Activated naive CD8-positive, alpha-beta T cell treated with anti-CD3 and anti-CD28 coated beads for 36 hours (primary cell): ENCODE data around the gene MYO6. TPM values are rescaled to one million over a fixed set of nuclear protein-coding genes. Genes with fewer than 3 reads are reported as not detected.

Experiments
- DNase-seq: peaks from one replicate; pipeline ENCODE4 v3.0.0; 2021
- H3K27ac Mint-ChIP-seq: one replicate; pipeline ENCODE4 v1.8.0; 2022; ENCODE audit warnings: mild to moderate bottlenecking, moderate library complexity, mixed read lengths
- H3K27me3 Mint-ChIP-seq: one replicate; pipeline ENCODE4 v1.8.0; 2022; ENCODE audit warnings: mild to moderate bottlenecking, mixed read lengths
- H3K36me3 Mint-ChIP-seq: one replicate; pipeline ENCODE4 v1.8.0; 2021; ENCODE audit warnings: mild to moderate bottlenecking, mixed read lengths
- H3K4me1 Mint-ChIP-seq: one replicate; pipeline ENCODE4 v1.8.0; 2021; ENCODE audit warnings: mixed read lengths
- H3K4me3 Mint-ChIP-seq: one replicate; pipeline ENCODE4 v1.8.0; 2022; ENCODE audit warnings: mild to moderate bottlenecking, moderate library complexity, mixed read lengths
- H3K9me3 Mint-ChIP-seq: one replicate; pipeline ENCODE4 v1.8.0; 2022; ENCODE audit warnings: mixed read lengths
- total RNA-seq, 2 experiments: library from RNA; stranded (reverse); gene quantifications; one replicate each; pipeline ENCODE4 v1.2.3, GENCODE V29; 2021

MYO6 gene
- total RNA-seq, 2 experiments from 2014 or later = 1.6 TPM

DNA sequence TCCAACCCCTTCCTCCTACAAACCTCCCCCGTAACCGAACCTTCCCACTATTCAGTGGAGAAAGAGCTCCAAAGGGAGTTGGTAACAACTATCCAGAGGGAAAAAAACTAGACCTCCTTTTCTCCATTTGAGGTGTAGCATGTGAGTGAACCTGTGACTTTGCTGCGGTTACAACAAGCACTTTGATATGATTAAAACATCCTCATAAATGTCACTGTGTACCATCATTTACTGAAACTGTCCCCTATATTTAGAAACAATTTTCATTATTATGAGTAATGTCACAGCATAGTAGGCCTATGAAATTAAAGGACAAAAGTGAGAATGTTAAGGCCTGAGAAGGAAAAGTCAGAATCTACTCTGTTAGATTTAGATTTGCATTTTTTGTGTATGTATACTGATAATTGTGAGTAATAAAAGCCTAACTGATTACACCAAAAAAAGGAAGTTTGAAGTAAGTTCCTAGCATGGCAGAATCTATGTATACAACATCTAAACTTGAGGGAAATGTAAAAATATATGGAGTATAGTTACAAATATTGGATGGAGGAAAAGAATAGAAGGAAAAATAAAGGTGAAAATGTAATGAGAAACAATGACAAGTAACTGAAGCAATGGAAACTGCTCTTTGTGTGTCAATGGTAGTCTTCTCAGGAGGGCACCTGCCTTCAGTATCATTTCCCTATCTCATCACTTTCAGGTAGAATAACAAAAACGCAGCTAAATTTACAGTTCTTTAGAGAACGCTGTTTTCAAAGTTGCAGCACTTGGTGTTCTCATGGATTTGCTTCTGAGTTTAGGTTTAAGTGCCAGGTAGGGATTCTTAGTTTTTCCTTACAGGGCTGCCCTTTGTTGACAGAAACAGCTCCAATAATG is 177.5 kb downstream of the MYO6 start:
- H3K36me3 Mint-ChIP-seq = no peaks in the 10 kb centered on the region
- no peak for DNase-seq
- no peak overlapping the region for H3K4me3 Mint-ChIP-seq
- H3K27me3 Mint-ChIP-seq = peaks cover 16% of the 10 kb centered on the region
- H3K4me1 Mint-ChIP-seq = no peaks in the 10 kb centered on the region
- H3K27ac Mint-ChIP-seq = no peak overlapping the region
- H3K9me3 Mint-ChIP-seq = no peaks in the 10 kb centered on the region

DNA sequence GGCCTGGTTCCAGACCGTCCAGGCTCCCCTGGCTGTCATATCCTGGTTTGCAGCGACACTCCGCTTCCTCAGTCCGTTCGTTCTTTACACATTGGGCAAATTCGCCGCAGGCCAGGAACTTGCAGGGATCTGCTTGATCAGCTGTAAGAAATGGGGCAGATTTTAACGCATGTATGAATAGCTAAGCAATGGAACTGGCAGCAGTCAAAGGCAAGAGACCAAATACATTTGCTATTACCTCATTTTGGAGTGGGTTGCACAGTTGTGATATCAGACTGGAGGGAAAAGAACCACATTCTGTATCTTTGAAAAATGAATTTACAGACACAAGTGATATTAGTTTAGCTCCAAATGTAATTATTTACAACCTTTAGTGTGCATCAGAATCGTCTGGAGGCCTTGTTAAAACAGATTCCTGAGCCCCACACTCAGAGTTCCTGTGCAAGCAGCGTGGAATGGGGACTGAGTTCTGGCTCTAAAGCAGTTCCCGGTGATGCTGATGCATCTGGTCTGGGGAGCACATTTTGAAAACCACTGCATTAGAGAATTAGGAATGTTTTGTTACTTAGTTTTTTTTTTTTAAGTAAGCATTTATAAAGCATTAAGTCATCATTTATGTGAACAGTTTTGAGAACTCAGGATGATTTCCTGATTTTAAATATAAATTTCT is 182.1 kb downstream of the MYO6 start:
- Mint-ChIP-seq H3K4me3 (no peak overlapping the region), H3K27me3 (peaks cover 43% of the 10 kb centered on the region), H3K9me3 (no peaks in the 10 kb centered on the region), H3K4me1 (peaks cover 8% of the 10 kb centered on the region), H3K36me3 (no peaks in the 10 kb centered on the region), H3K27ac (no peak overlapping the region)
- no peak for DNase-seq

DNA sequence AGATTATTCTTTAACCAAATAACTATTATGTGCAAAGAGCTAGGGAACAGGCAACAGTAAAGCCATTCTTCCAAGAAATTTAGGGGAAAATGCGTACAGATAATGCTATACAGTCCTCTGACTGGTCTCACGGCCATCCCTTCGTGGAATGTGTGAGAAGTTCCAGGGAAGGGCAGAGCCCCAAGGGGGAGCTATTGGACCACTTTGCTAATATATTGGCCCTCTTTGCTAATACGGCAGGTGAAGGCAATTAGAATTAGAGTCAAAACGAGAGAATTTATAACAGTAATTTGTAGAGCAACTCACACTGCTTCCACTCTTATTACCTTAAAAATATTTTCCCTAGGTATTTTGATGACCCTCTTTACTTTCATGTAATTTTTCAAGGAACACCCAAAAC is 183.0 kb downstream of the MYO6 start:
- Mint-ChIP-seq H3K27ac (no peak overlapping the region), H3K36me3 (no peaks in the 10 kb centered on the region), H3K4me1 (peaks cover 8% of the 10 kb centered on the region), H3K4me3 (no peak overlapping the region), H3K9me3 (no peaks in the 10 kb centered on the region), H3K27me3 (peaks cover 48% of the 10 kb centered on the region)
- peak; percentile 1 for DNase-seq

DNA sequence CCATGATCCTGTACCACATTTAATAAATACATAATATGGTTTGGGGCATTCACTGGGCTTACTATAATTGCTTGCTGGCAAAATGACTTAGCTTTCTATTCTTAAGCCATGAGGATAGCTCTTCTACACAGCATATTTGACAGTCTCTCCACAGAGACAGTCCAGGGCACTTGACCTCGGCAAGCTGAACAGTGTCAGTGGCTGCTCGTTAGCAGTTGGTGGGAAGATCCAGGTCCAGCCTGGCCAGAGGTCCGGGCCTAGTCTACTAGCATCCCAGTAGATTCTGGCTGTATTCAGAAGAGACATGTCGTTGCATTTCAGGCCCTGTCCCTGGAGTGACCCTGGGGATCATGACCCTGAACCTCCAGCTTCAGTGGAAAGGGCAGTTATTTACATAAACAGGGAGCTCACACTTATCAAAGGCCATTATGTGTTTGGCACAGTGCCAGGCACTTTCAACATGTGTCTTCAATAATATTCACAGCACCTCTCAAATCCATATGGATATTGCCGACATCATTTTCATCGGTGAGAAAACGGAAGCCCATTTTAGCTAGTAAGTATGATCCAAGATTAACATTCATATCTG is 184.4 kb downstream of the MYO6 start:
- peaks cover 38% of the 10 kb centered on the region for H3K27me3 Mint-ChIP-seq
- no peaks in the 10 kb centered on the region for H3K9me3 Mint-ChIP-seq
- H3K4me3 Mint-ChIP-seq = no peak overlapping the region
- H3K27ac Mint-ChIP-seq = no peak overlapping the region
- no peaks in the 10 kb centered on the region for H3K36me3 Mint-ChIP-seq
- H3K4me1 Mint-ChIP-seq = peaks cover 8% of the 10 kb centered on the region
- DNase-seq = no peak

DNA sequence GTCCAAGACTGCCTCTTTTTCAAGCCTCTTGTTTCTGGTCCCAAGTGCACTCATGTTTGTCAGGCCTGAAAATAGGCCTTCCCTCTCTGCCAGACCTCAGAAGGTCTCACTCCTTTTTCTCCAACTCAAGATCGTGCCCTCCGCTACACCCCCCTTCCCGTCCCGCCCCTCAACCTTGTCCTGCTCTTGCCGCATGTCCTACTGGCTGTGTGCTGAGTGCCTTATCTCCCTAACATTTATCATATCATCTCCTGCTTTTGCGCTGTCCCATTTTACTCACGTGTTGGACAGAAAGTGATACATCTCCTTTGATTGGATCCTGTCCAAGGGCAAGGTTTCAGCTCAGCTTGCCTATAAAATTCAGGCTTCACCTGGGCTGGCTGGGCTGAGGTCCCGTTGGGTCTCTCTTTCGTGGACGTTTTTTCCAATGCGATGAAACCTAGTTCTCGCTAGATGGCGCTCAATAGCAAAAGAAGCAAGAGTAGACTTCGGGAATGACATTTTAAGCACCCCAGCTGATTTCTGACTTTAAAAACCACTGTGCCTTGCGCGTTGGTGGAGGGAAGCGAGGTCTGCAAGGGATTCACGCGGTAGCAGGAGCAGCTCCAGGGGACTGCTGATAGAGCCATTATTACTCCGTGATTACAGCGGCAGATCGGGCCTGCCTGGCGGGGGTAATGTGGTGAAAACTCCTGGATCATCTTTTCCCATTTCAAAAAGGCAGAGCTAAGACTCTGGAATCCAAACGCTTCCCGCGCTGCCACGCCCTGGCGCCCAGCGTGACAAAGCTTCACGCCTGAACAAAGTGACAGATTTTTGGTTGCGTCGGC is 185.8 kb downstream of the MYO6 start:
- H3K27ac Mint-ChIP-seq = no peak overlapping the region

DNA sequence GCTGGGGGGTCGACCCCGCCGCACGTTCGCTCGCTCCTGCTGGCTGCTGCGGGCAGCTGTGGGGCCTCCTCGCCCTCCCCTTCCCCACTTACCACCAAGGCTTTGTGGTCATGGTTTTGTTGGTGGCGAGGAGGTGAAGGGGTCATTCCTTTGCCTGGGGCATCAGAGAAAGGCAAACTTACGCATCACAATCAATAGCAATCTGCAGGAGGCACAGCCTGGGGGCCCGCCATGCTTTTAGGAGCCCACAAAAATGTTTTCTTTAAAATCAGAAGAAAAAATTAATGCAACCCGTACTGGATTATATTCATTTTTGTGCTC is 186.4 kb downstream of the MYO6 start:
- H3K36me3 Mint-ChIP-seq = no peaks in the 10 kb centered on the region
- H3K27ac Mint-ChIP-seq = no peak overlapping the region
- H3K4me3 Mint-ChIP-seq = no peak overlapping the region
- peaks cover 8% of the 10 kb centered on the region for H3K4me1 Mint-ChIP-seq
- H3K27me3 Mint-ChIP-seq = peaks cover 37% of the 10 kb centered on the region
- no peaks in the 10 kb centered on the region for H3K9me3 Mint-ChIP-seq
- DNase-seq = no peak

More for the DNA sequence above, 185.8 kb downstream of the MYO6 start:
- H3K27me3 Mint-ChIP-seq = peaks cover 38% of the 10 kb centered on the region
- H3K36me3 Mint-ChIP-seq = no peaks in the 10 kb centered on the region
- H3K4me3 Mint-ChIP-seq = peak overlapping the region; percentile 36
- DNase-seq = peak; percentile 13
- no peaks in the 10 kb centered on the region for H3K9me3 Mint-ChIP-seq
- peaks cover 8% of the 10 kb centered on the region for H3K4me1 Mint-ChIP-seq

DNA sequence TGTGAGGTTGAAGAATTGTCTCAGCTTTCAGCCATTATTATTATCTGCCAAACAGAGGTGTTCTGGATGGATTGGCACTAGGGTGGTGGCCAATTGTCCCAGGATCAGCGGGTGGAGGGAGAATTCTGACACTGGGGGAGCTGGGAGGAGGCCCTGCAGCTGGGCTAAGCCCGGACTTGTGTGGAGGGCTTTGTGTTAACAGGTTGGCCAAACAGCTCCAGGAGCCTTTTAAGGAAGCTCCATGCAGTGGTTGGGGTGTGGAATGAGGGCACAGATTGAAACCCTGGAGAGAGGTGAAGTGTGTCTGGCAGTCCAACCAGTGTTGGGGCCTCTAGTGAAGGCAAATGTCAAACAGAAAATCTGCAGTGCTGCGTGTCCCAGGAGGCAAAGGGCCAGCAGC is 187.6 kb downstream of the MYO6 start:
- Mint-ChIP-seq H3K4me3 (no peak overlapping the region), H3K27ac (no peak overlapping the region), H3K9me3 (no peaks in the 10 kb centered on the region), H3K27me3 (peaks cover 40% of the 10 kb centered on the region), H3K36me3 (no peaks in the 10 kb centered on the region), H3K4me1 (peaks cover 8% of the 10 kb centered on the region)
- no peak for DNase-seq

DNA sequence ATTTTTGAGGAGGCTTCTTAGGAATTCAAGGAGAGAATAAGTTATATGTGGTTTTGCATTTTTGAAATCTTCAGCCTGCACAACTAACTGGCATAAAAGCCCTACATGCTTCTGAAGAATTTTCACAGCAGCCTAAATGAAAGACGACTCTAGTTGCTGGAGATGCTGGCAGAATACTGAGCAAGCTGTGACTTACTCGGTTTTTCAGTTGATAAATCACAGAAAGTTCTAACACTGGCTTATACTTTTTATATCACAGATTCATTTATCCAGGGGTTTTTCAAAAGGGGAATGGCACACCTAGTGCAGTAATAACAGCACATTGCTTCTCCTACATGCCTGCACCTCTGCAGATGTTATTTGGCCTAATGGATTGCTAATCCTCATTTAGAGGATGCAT is 188.8 kb downstream of the MYO6 start:
- Mint-ChIP-seq H3K36me3 (no peaks in the 10 kb centered on the region), H3K27me3 (peaks cover 40% of the 10 kb centered on the region), H3K4me3 (no peak overlapping the region), H3K9me3 (no peaks in the 10 kb centered on the region), H3K4me1 (peaks cover 8% of the 10 kb centered on the region), H3K27ac (no peak overlapping the region)
- no peak for DNase-seq

DNA sequence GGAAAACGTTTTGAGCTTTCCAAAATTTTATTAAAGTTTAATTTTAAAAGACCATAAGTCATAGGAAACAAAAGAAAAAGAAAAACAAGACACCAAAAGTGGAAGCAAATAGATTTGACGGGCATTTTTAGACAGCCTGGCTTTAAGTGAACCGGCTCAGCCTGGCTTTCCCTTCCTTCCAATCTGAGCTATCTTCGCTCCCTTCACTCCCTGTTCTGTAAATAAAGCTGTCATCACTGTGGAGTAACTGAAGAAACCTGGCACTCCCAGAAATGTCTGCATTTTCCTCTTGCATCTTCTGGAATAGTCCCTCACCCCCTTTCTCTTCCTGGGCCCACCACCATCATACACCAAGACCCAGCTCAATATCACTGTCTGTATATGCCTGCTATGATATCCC is 191.5 kb downstream of the MYO6 start:
- Mint-ChIP-seq H3K4me3 (no peak overlapping the region), H3K27ac (no peak overlapping the region)

DNA sequence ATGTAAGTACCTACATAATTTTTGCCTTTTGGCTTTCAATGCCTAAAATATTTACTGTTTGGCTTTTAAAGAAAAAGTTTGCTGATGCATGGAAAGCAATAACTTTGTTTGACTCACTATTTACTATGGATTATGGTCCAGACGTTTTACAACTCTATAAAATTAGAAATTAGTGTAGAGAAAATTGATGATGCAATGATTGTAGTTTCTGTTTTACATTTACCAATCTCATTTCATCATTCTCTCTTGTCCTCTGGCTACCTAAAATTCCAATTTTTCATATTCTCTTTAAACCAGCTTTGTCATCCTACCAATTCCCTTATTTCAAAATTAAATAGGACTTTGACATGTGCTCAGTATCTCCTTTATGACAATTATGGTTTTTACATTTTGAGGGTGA is 192.5 kb downstream of the MYO6 start:
- H3K36me3 Mint-ChIP-seq = no peaks in the 10 kb centered on the region
- no peak overlapping the region for H3K27ac Mint-ChIP-seq
- H3K4me1 Mint-ChIP-seq = no peaks in the 10 kb centered on the region
- H3K9me3 Mint-ChIP-seq = no peaks in the 10 kb centered on the region
- DNase-seq = no peak
- H3K27me3 Mint-ChIP-seq = peaks cover 9% of the 10 kb centered on the region
- H3K4me3 Mint-ChIP-seq = no peak overlapping the region

More for the DNA sequence above, 191.5 kb downstream of the MYO6 start:
- no peaks in the 10 kb centered on the region for H3K4me1 Mint-ChIP-seq
- no peaks in the 10 kb centered on the region for H3K9me3 Mint-ChIP-seq
- DNase-seq = no peak
- H3K27me3 Mint-ChIP-seq = peaks cover 15% of the 10 kb centered on the region
- no peaks in the 10 kb centered on the region for H3K36me3 Mint-ChIP-seq

DNA sequence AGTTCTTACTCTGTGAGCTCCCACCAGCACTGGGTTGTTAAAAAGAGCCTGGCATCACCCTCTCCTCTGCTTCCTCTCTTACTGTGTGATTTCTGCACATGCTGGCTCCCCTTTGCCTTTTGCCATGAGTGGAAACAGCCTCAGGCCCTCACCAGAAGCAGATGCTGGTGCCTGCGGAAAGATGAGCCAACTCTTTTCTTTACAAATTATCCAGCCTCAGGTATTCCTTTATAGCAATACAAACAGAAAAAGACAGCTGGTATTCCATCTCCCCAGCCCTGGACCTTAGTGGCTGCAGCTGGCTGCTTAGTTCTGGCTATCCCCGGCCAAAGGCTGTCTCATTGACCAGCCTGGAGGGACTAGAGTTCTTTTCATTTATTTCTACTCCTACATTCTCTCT is 194.3 kb downstream of the MYO6 start:
- no peak overlapping the region for H3K27ac Mint-ChIP-seq
- no peak for DNase-seq
- H3K27me3 Mint-ChIP-seq = peaks cover 11% of the 10 kb centered on the region
- H3K36me3 Mint-ChIP-seq = no peaks in the 10 kb centered on the region
- no peaks in the 10 kb centered on the region for H3K9me3 Mint-ChIP-seq
- no peaks in the 10 kb centered on the region for H3K4me1 Mint-ChIP-seq
- H3K4me3 Mint-ChIP-seq = no peak overlapping the region

DNA sequence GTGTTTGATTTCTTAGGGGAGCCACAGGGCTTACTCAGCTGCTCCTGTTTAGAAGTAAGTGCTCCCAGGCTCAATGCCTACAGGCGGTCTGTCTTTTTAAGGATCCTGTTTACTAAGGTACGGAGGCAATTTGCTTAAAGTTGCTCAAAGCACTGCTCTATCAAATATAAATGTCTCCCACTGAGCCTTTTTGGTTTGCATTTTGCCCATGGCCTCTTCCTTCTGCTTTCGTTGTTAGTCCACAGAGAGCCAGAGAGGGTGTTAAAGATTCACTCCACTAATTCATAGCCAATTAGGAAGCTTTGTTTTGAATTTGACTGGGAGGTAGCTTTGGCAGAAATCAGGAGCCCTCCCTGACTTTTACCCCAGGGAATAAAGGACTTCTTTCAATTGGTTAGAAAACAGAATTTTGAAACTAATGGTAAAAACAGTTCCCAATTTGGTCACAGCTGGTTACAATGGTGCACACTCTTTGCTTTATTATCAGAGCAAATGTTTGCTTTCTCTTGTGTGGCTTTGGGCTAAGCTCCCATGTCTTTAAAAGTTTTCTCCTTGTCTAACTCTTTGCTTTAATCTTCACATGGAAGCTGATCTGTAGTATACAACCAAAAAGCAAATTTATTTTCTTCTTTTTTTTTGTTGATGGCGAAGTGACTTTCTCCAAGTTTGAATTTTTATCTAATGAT is 197.2 kb downstream of the MYO6 start:
- Mint-ChIP-seq H3K9me3 (no peaks in the 10 kb centered on the region), H3K27me3 (peaks cover 3% of the 10 kb centered on the region), H3K27ac (no peak overlapping the region), H3K4me1 (no peaks in the 10 kb centered on the region), H3K36me3 (no peaks in the 10 kb centered on the region), H3K4me3 (no peak overlapping the region)
- no peak for DNase-seq

DNA sequence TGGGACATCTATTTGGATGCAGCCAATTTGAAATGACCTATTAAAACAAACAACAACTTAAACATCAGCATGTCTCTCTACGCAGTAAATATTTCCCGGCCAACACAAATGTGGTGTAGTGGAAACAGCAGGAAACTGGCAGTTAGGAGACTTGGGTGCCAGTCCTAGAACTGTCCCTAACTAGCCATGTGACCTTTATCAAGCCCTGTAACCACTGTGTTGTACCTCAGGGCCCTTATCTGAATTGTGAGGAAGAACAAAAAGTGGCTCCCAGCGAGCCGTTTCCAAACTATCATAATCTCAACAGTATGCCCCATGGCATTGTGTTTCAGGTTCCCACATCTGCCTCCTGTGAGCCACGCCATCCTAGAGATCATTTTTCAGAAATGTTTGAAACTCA is 198.9 kb downstream of the MYO6 start:
- Mint-ChIP-seq H3K36me3 (no peaks in the 10 kb centered on the region), H3K4me1 (no peaks in the 10 kb centered on the region), H3K27me3 (peaks cover 3% of the 10 kb centered on the region), H3K9me3 (no peaks in the 10 kb centered on the region), H3K27ac (no peak overlapping the region), H3K4me3 (no peak overlapping the region)
- DNase-seq = no peak

DNA sequence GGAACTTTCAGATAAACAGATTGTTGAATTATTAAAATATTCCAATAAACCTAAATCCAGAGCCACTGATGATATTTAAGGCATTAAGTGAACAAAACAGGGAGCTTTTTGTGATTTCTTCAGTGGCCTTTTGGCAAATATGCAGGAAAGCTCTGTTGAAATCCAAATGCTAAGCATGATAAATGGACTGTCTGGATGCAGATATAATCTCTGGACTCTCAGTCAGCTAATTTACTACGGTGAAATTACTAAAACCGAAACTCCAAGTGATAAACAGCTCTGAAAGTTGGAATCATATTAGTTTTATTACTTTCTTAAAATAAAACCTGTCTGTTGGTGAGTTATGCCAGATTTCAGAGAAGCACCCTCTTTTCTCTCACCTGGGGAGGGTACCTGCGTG is 203.1 kb downstream of the MYO6 start:
- H3K4me3 Mint-ChIP-seq = no peak overlapping the region
- H3K36me3 Mint-ChIP-seq = no peaks in the 10 kb centered on the region
- no peaks in the 10 kb centered on the region for H3K9me3 Mint-ChIP-seq
- no peaks in the 10 kb centered on the region for H3K4me1 Mint-ChIP-seq
- peaks cover 3% of the 10 kb centered on the region for H3K27me3 Mint-ChIP-seq
- no peak overlapping the region for H3K27ac Mint-ChIP-seq
- DNase-seq = no peak
